Liver (tissue), 3 donors: ENCODE data around the gene SLX9.

Experiments
- CTCF ChIP-seq: fragments of 150-350 bp; IDR thresholded peaks from 2 replicates; pipeline ENCODE4 v1.5.1; 2017; ENCODE audit warnings: improper control_type of control experiment, low read depth, low read length; ENCODE audit not compliant: missing input control
- EGR1 ChIP-seq, 2 donors: IDR thresholded peaks; 2 replicates each; pipeline ENCODE4 v1.6.1; 2016 to 2018; ENCODE audit warnings: antibody characterized with exemption in 2 of 2, low read depth in 2 of 2
- GABPA ChIP-seq, 2 donors: IDR thresholded peaks in 1 of 2; conservative IDR thresholded peaks in 1 of 2; 2 replicates each; pipeline ENCODE4 v1.6.1; 2016; ENCODE audit warnings: antibody characterized with exemption in 2 of 2, mild to moderate bottlenecking in 1 of 2, moderate library complexity in 1 of 2
- HNF4G ChIP-seq: IDR thresholded peaks from 2 replicates; pipeline ENCODE4 v1.6.1; 2016; ENCODE audit warnings: antibody characterized with exemption
- JUND ChIP-seq, 2 donors: IDR thresholded peaks; 2 replicates each; pipeline ENCODE4 v1.6.1; 2016; ENCODE audit warnings: antibody characterized with exemption in 2 of 2
- MAX ChIP-seq: IDR thresholded peaks from 2 replicates; pipeline ENCODE4 v1.6.1; 2016; ENCODE audit warnings: antibody characterized with exemption
- RAD21 ChIP-seq, 2 donors: IDR thresholded peaks; 2 replicates each; pipeline ENCODE4 v1.6.1; 2016; ENCODE audit warnings: antibody characterized with exemption in 2 of 2, mild to moderate bottlenecking in 2 of 2
- REST ChIP-seq: IDR thresholded peaks from 2 replicates; pipeline ENCODE4 v1.6.1; 2016; ENCODE audit warnings: antibody characterized with exemption, mild to moderate bottlenecking
- RXRA ChIP-seq, 2 donors: IDR thresholded peaks; 2 replicates each; pipeline ENCODE4 v1.6.1; 2017 to 2018; ENCODE audit warnings: antibody characterized with exemption in 2 of 2, mild to moderate bottlenecking in 1 of 2
- TAF1 ChIP-seq: conservative IDR thresholded peaks from 2 replicates; pipeline ENCODE4 v1.6.1; 2016; ENCODE audit warnings: antibody characterized with exemption, mild to moderate bottlenecking
- YY1 ChIP-seq: IDR thresholded peaks from 2 replicates; pipeline ENCODE4 v1.6.1; 2016; ENCODE audit warnings: antibody characterized with exemption, mild to moderate bottlenecking
- donor health status: healthy.
- donor health status: healthy.

GRCh38 chr21:44935533-44935927 is 4.3 kb upstream of the SLX9 start:
- TF ChIP-seq CTCF (no peak), EGR1 (IDR thresholded peaks at IDR 0.05; ENCODE audit: low read depth in 2 of 2) (no peak), RXRA (IDR thresholded peaks at IDR 0.05) (no peak), YY1 (no peak), REST (no peak), GABPA (IDR thresholded peaks at IDR 0.05 in 1 of 2, conservative IDR thresholded peaks at IDR 0.05 in 1 of 2) (no peak), MAX (no peak), RAD21 (IDR thresholded peaks at IDR 0.05) (no peak), TAF1 (no peak), JUND (IDR thresholded peaks at IDR 0.05) (no peak), HNF4G (no peak)
